Stimulated activated naive B cell treated with anti-CD40 and anti-IgM and Interleukin-4, amounts not matched to agents 10 μg/mL and 1 μg/mL and 100 μg/mL, for 72 hours (primary cell): ENCODE results near the gene OCA2.
"Not testable (repeated sequence)": the region's sequence is repeated elsewhere in the genome, so short reads cannot be mapped to it uniquely, and the experiment has no call there.

Experiments used
- ATAC-seq, 2 donors: fragments of 150-1000 bp; cut with Tn5 transposase; replicated peaks; 2 replicates each; pipeline ENCODE4 v1.10.0; 2021; ENCODE audit warnings: moderate library complexity in 1 of 2
- DNase-seq: peaks from one replicate; pipeline ENCODE4 v3.0.0; 2021
- H3K27ac Mint-ChIP-seq: one replicate; pipeline ENCODE4 v1.8.0; 2022; ENCODE audit warnings: mild to moderate bottlenecking, mixed read lengths
- H3K27me3 Mint-ChIP-seq, 2 donors: one replicate each; pipeline ENCODE4 v1.8.0; 2022; ENCODE audit warnings: mixed read lengths in 2 of 2
- H3K36me3 Mint-ChIP-seq, 2 donors: one replicate each; pipeline ENCODE4 v1.8.0; 2022; ENCODE audit warnings: mixed read lengths in 2 of 2, mild to moderate bottlenecking in 1 of 2
- H3K4me1 Mint-ChIP-seq, 2 donors: one replicate each; pipeline ENCODE4 v1.8.0; 2022; ENCODE audit warnings: mixed read lengths in 2 of 2, mild to moderate bottlenecking in 1 of 2
- H3K4me3 Mint-ChIP-seq, 2 donors: one replicate each; pipeline ENCODE4 v1.8.0; 2022; ENCODE audit warnings: mild to moderate bottlenecking in 2 of 2, mixed read lengths in 2 of 2, moderate library complexity in 1 of 2
- H3K9me3 Mint-ChIP-seq, 2 donors: one replicate each; pipeline ENCODE4 v1.8.0; 2022; ENCODE audit warnings: mixed read lengths in 2 of 2, mild to moderate bottlenecking in 1 of 2

Gene OCA2

GRCh38 chr15:28098766-28099554, at the start of gene OCA2:
Gene OCA2 (minus strand): TSS chr15:28099315. CDS start chr15:28081874, 17,441 bp downstream.
- Mint-ChIP-seq H3K27me3 (peaks cover 38 to 57% of the 10 kb centered on the region in 2 donors), H3K4me1 (peaks cover 23 to 33% of the 10 kb centered on the region in 2 donors), H3K36me3 (peaks cover 0 to under 1% of the 10 kb centered on the region in 2 donors), H3K27ac (no peak within 1 kb of the TSS), H3K4me3 (peak within 1 kb of the TSS; percentile 11 to 22), H3K9me3 (no peaks in the 10 kb centered on the region)
- ATAC-seq (peak in 1 of 2 donors; percentile 11), DNase-seq (no peak)

- Mint-ChIP-seq H3K9me3 (peaks cover 20 to 21% of the 10 kb centered on the region in 2 donors), H3K27ac (no peak overlapping the region), H3K4me1 (no peaks in the 10 kb centered on the region), H3K27me3 (no peaks in the 10 kb centered on the region), H3K36me3 (peaks cover 65 to 82% of the 10 kb centered on the region in 2 donors), H3K4me3 (no peak overlapping the region)
- ATAC-seq (no peak), DNase-seq (no peak)
These were observed 48.7 kb upstream of the OCA2 start for GRCh38 chr15:28147801-28148200.

DNA sequence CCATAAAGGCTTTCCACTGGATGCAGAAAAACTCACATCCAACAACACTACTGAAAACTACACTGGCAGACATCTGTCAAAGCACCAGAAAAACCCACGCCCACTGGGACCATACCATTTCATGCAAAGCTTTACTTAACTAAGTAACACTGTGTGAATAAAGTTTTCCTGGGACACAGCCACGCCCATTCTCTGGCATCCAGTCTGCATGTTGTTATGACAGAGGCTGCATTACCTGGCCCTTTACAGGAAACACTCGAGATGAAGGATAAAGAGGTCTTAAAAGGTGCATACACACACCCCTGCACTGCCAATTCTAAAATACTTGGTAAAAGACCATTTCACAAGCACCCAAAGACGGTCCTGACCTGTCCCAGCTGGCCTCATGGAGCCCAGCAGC, 46.3 kb upstream of the OCA2 start:
- Mint-ChIP-seq H3K9me3 (peaks cover 16 to 18% of the 10 kb centered on the region in 2 donors), H3K36me3 (peaks cover 59 to 71% of the 10 kb centered on the region in 2 donors)
- not testable (repeated sequence) for H3K27me3 Mint-ChIP-seq, DNase-seq, H3K4me3 Mint-ChIP-seq, ATAC-seq, H3K4me1 Mint-ChIP-seq, H3K27ac Mint-ChIP-seq

GRCh38 chr15:28140062-28140461, 40.9 kb upstream of the OCA2 start:
- Mint-ChIP-seq H3K9me3 (no peaks in the 10 kb centered on the region), H3K36me3 (peaks cover 39 to 63% of the 10 kb centered on the region in 2 donors), H3K4me3 (no peak overlapping the region), H3K4me1 (peaks cover 4 to 7% of the 10 kb centered on the region in 2 donors), H3K27me3 (no peaks in the 10 kb centered on the region), H3K27ac (no peak overlapping the region)
- ATAC-seq (no peak), DNase-seq (no peak)

DNA sequence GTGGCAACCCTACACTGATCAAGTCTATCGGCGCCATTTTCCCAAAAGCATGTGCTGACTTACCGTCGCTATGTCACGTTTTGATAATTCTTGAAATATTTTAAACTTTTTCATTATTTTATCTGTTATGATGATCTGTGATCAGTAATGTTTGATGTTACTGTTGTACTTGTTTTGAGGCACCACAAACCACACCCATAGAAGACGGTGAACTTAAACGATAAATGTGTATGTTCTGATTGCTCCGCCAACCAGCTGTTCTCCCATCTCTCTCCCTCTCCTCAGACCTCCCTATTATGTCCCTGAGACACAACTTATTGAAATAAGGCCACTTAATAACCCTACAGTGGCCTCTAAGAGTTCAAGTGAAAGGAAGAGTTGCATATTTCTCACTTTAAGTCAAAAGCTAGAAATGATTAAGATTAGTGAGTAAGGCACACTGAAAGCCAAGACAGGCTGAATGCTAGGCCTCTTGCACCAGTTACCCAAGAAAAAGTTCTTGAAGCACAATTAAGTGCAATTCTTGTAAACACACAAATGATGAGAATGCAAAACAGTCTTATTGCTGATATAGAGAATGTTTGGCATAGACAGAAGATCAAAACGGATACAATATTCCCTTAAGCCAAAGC, 38.4 kb upstream of the OCA2 start:
- H3K27me3 Mint-ChIP-seq, ATAC-seq, H3K9me3 Mint-ChIP-seq, H3K27ac Mint-ChIP-seq, H3K4me3 Mint-ChIP-seq, DNase-seq, H3K4me1 Mint-ChIP-seq: not testable (repeated sequence)
- peaks cover 29 to 61% of the 10 kb centered on the region in 2 donors for H3K36me3 Mint-ChIP-seq

DNA sequence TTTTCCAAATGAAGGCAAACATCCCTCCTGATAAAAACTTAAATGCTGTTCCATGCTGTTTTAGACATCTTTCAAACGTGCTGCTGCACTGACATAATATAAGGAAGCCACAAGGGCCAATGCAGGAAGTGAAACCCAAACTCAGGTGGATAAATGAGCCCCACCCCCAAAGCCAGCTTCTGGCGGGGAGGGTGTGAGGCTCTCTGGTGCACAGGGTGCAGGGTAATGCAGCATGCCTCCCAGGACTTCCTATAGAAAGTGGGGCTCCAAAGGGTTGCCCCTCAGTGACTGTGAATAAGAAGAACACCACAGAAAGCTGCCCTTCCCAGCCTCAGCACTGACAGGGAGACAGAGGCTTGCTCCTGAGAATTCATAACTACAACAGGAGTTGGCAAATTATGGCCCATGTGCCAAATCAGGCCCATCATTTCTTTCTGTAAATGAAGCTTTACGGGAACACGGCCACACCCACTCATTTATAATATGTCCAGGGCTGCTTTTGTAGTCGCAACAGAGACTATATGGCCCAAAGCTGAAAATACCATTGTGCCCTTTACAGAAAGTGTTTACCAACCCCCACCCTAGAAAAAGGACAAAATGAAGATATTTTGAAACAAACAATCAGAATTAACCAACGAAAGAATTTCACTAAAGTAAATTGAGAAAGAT, 37.3 kb upstream of the OCA2 start:
- not testable (repeated sequence) for H3K27ac Mint-ChIP-seq

GRCh38 chr15:28133281-28133680, 34.2 kb upstream of the OCA2 start:
- Mint-ChIP-seq H3K36me3 (peaks cover 34 to 50% of the 10 kb centered on the region in 2 donors), H3K9me3 (no peaks in the 10 kb centered on the region), H3K27ac (no peak overlapping the region), H3K4me1 (peaks cover 6 to 13% of the 10 kb centered on the region in 2 donors), H3K4me3 (no peak overlapping the region), H3K27me3 (no peaks in the 10 kb centered on the region)
- DNase-seq (no peak), ATAC-seq (no peak)

More for the DNA sequence above, 37.3 kb upstream of the OCA2 start:
- not testable (repeated sequence) for H3K4me3 Mint-ChIP-seq, H3K9me3 Mint-ChIP-seq, H3K4me1 Mint-ChIP-seq, DNase-seq, H3K27me3 Mint-ChIP-seq
- peak; percentile 84 to 85 for ATAC-seq
- H3K36me3 Mint-ChIP-seq, result peaks cover 27 to 59% of the 10 kb centered on the region in 2 donors

GRCh38 chr15:28132524-28133275, 33.6 kb upstream of the OCA2 start:
- DNase-seq (no peak), ATAC-seq (no peak)
- no peaks in the 10 kb centered on the region for H3K27me3 Mint-ChIP-seq
- no peak overlapping the region for H3K4me3 Mint-ChIP-seq
- H3K36me3 Mint-ChIP-seq, result peaks cover 35 to 52% of the 10 kb centered on the region in 2 donors
- H3K4me1 Mint-ChIP-seq, result peaks cover 10 to 18% of the 10 kb centered on the region in 2 donors
- no peaks in the 10 kb centered on the region for H3K9me3 Mint-ChIP-seq
- no peak overlapping the region for H3K27ac Mint-ChIP-seq

- ATAC-seq, result no peak
- Mint-ChIP-seq H3K36me3 (peaks cover 35 to 51% of the 10 kb centered on the region in 2 donors), H3K27me3 (no peaks in the 10 kb centered on the region), H3K27ac (no peak overlapping the region), H3K9me3 (no peaks in the 10 kb centered on the region), H3K4me3 (no peak overlapping the region), H3K4me1 (peaks cover 13 to 22% of the 10 kb centered on the region in 2 donors)
- DNase-seq, result no peak
These were observed 32.8 kb upstream of the OCA2 start for GRCh38 chr15:28131946-28132345.

GRCh38 chr15:28131400-28131799, 32.3 kb upstream of the OCA2 start:
- Mint-ChIP-seq H3K27me3 (no peaks in the 10 kb centered on the region), H3K4me3 (no peak overlapping the region)
- DNase-seq, result no peak

DNA sequence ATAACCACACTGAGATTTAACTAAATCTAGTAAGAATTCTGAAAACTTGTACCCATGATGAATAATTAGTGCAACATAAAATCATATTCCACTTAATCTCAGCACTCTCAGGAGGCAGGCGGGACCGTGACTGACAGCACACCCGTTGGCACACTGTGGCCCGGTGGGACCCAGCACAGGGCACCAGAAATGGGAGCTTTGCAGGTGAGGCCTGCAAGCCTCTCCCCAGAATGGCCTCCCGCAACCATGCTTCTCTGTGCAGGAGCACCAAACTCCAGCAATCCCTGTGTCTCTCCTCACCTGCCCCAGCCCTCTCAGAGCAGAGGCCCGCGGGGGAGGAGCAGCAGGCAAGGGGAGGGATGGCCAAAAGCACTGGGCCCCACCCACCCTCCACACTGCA, 31.5 kb upstream of the OCA2 start:
- Mint-ChIP-seq H3K27ac (no peak overlapping the region), H3K9me3 (no peaks in the 10 kb centered on the region), H3K4me3 (no peak overlapping the region), H3K27me3 (no peaks in the 10 kb centered on the region), H3K36me3 (peaks cover 36 to 48% of the 10 kb centered on the region in 2 donors), H3K4me1 (peaks cover 11 to 21% of the 10 kb centered on the region in 2 donors)
- ATAC-seq, result no peak
- DNase-seq, result no peak

More at GRCh38 chr15:28131400-28131799, 32.3 kb upstream of the OCA2 start:
- ATAC-seq, result no peak
- peaks cover 36 to 48% of the 10 kb centered on the region in 2 donors for H3K36me3 Mint-ChIP-seq
- no peak overlapping the region for H3K27ac Mint-ChIP-seq
- H3K4me1 Mint-ChIP-seq, result peaks cover 9 to 16% of the 10 kb centered on the region in 2 donors
- no peaks in the 10 kb centered on the region for H3K9me3 Mint-ChIP-seq

GRCh38 chr15:28129231-28129848, 30.2 kb upstream of the OCA2 start:
- Mint-ChIP-seq H3K36me3 (peaks cover 38 to 42% of the 10 kb centered on the region in 2 donors), H3K27me3 (no peaks in the 10 kb centered on the region), H3K27ac (peak overlapping the region; percentile 56), H3K9me3 (no peaks in the 10 kb centered on the region), H3K4me3 (no peak overlapping the region), H3K4me1 (peaks cover 11 to 21% of the 10 kb centered on the region in 2 donors)
- no peak for DNase-seq
- no peak for ATAC-seq

GRCh38 chr15:28128031-28128430, 28.9 kb upstream of the OCA2 start:
- Mint-ChIP-seq H3K9me3 (no peaks in the 10 kb centered on the region), H3K36me3 (peaks cover 45% of the 10 kb centered on the region in 2 donors), H3K4me3 (no peak overlapping the region), H3K27ac (peak overlapping the region; percentile 92), H3K27me3 (no peaks in the 10 kb centered on the region), H3K4me1 (peaks cover 14 to 21% of the 10 kb centered on the region in 2 donors)
- ATAC-seq (peak; percentile 81 to 82), DNase-seq (no peak)
